PC-3 (cell line): Measurements from ENCODE around the gene TARM1. TPM values are rescaled to one million over a fixed set of nuclear protein-coding genes. Genes with fewer than 3 reads are reported as not detected.
A peak's percentile ranks its signal among the peaks of the same experiment; 100 is the strongest.

Experiments
- ATAC-seq: fragments of 200-7000 bp; cut with Tn5 transposase; 2 replicates; pipeline ENCODE4 v1.9.1; 2020; ENCODE audit warnings: mild to moderate bottlenecking, moderate library complexity
- BruUV-seq: library from RNA; stranded (reverse); fragments of 400-500 nt; replicated peaks from 2 replicates; lab custom pipeline; 2021; lab: Mats Ljungman, UMichigan
- CTCF ChIA-PET: fragments of 300-600 bp; sonication (Branson Sonifier 250); formaldehyde crosslinking; loops from one replicate; lab custom pipeline; 2022; ENCODE audit warnings: antibody characterized with exemption; lab: Charles Lee
- POLR2A ChIA-PET: fragments of 300-600 bp; sonication (Branson Sonifier 250); formaldehyde crosslinking; loops from one replicate; lab custom pipeline; 2022; ENCODE audit warnings: antibody characterized with exemption; ENCODE audit not compliant: unreplicated experiment; lab: Charles Lee
- DNase-seq: peaks from one replicate; pipeline ENCODE4 v3.0.0-alpha.2; 2015
- H2AFZ ChIP-seq: fragments of 300-600 bp; sonication (generic); 2 replicates; pipeline ENCODE4 v1.6.0; 2016; ENCODE audit warnings: antibody characterized with exemption, low read length
- H3F3A ChIP-seq: fragments of 300-600 bp; sonication (generic); one replicate; pipeline ENCODE4 v1.6.0; 2017; ENCODE audit warnings: antibody characterized with exemption, low read length, control low read depth, mild to moderate bottlenecking; ENCODE audit not compliant: unreplicated experiment
- H3K27ac ChIP-seq: fragments of 300-600 bp; sonication (generic); 2 replicates; pipeline ENCODE4 v1.5.1; 2016; ENCODE audit warnings: mild to moderate bottlenecking, low read length
- H3K27me3 ChIP-seq: fragments of 300-600 bp; sonication (generic); 2 replicates; pipeline ENCODE4 v1.6.1; 2016; ENCODE audit warnings: low read length, mixed read lengths
- H3K36me3 ChIP-seq: fragments of 300-600 bp; sonication (generic); 2 replicates; pipeline ENCODE4 v1.6.1; 2016; ENCODE audit warnings: low read depth, mixed run types, low read length, mixed read lengths
- H3K4me1 ChIP-seq: fragments of 300-600 bp; sonication (generic); 2 replicates; pipeline ENCODE4 v1.5.1; 2016; ENCODE audit warnings: low read length; ENCODE audit not compliant: insufficient read depth
- H3K4me2 ChIP-seq: fragments of 300-600 bp; sonication (generic); 2 replicates; pipeline ENCODE4 v1.6.0; 2016; ENCODE audit warnings: low read length
- H3K4me3 ChIP-seq: fragments of 300-600 bp; sonication (generic); 2 replicates; pipeline ENCODE4 v1.5.1; 2016; ENCODE audit warnings: mild to moderate bottlenecking, low read length, mixed read lengths
- H3K79me2 ChIP-seq: fragments of 300-600 bp; sonication (generic); 2 replicates; pipeline ENCODE4 v1.6.1; 2017; ENCODE audit warnings: low read length, mixed read lengths
- H3K9ac ChIP-seq: fragments of 300-600 bp; sonication (generic); 2 replicates; pipeline ENCODE4 v1.6.0; 2016; ENCODE audit warnings: mild to moderate bottlenecking, low read length
- H3K9me2 ChIP-seq: fragments of 300-600 bp; sonication (generic); replicated peaks from 2 replicates; pipeline ENCODE4 v1.6.1; 2016; ENCODE audit warnings: mixed run types, low read length, mixed read lengths
- H3K9me3 ChIP-seq: fragments of 300-600 bp; sonication (generic); 2 replicates; pipeline ENCODE4 v1.6.1; 2016; ENCODE audit warnings: low read length, mixed read lengths
- H4K20me1 ChIP-seq: fragments of 300-600 bp; sonication (generic); 2 replicates; pipeline ENCODE4 v1.6.1; 2016; ENCODE audit warnings: low read length, mixed read lengths
- EZH2 ChIP-seq: fragments of 300-600 bp; sonication (generic); IDR thresholded peaks from one replicate; pipeline ENCODE4 v1.6.1; 2017; ENCODE audit warnings: antibody characterized with exemption, mild to moderate bottlenecking, low read length; ENCODE audit not compliant: unreplicated experiment
- EZH2phosphoT487 ChIP-seq: fragments of 300-600 bp; sonication (generic); IDR thresholded peaks from 2 replicates; pipeline ENCODE4 v1.6.1; 2018; ENCODE audit warnings: mild to moderate bottlenecking, antibody characterized with exemption, low read length, borderline replicate concordance
- intact Hi-C: fragments of 100-400 bp; cut with micrococcal nuclease; formaldehyde crosslinking; loops from 2 replicates; pipeline ENCODE4 v1.9.0; 2023
- total RNA-seq: library from RNA; depleted of rRNA; stranded (reverse); fragments of >200 nt; gene quantifications from 2 replicates; pipeline ENCODE4 v1.2.3, GENCODE V29; 2014
- TF ChIP-seq, protein P1 (sequence below): fragments of 300-600 bp; sonication (generic); conservative IDR thresholded peaks from 2 replicates; pipeline ENCODE4 v1.5.1; 2017; ENCODE audit warnings: antibody characterized with exemption, low read depth, mild to moderate bottlenecking, low read length

TARM1 gene
- total RNA-seq, 1 experiment from 2014 or later: not detected

DNA sequence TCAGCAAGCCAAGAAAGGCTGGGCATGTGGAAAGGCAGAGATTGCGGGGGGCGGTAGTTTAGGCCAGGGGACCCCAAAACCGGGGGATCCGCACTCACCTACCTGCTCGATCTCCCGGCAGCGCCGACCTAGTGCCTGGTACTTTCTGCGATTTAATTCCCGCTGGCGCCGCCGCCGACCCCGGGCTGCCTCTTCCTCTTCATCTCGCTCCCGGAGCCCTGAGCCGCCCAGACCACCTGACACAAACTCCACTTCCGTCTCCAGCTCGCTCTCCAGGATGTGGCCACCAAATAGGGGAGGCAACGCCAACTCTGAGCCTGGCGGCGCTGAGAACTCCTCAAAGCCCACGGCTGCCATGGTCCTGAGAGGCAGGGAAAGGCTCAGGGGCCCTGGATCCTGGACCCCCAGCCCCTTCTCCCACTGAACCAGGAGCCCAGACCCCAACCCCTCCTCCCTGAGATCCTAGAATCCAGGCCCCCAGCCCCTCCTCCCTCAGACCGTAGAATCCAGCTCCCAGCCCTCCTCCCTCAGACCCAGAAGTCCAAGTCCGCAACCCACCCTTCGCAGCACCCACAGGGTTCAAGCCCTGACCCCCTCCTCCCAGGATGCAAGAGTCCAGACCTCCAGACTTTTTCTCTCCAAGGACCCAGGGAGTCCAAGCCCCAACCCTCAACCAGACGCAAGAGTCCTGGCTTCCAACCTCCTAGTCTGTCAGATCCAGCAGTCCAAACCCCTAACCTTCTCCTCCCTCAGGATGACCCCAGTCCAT is 33.4 kb upstream of the TARM1 start:
- intact Hi-C loops: loop anchor here (1.0 kb wide), 2 partner anchors 12 to 23 kb away; partner anchors contain the start of genes CNOT3 and NDUFA3
- no TSS peak for BruUV-seq
- Histone ChIP-seq H3K4me2 (peak overlapping the region; percentile 95), H3F3A (no peaks in the 10 kb centered on the region), H3K79me2 (peaks cover 42% of the 10 kb centered on the region), H3K9me3 (no peaks in the 10 kb centered on the region), H4K20me1 (no peaks in the 10 kb centered on the region), H3K27me3 (no peaks in the 10 kb centered on the region), H3K4me1 (peaks cover 10% of the 10 kb centered on the region), H3K27ac (no peak overlapping the region), H2AFZ (peak overlapping the region; percentile 67), H3K36me3 (peaks cover 12% of the 10 kb centered on the region; the same call in 1 of the 2 replicates), H3K9ac (peak overlapping the region; percentile 78), H3K9me2 (no peaks in the 10 kb centered on the region), H3K4me3 (peak overlapping the region; percentile 74)
- TF ChIP-seq EZH2phosphoT487 (no peak), EZH2 (no peak)
- TF ChIP-seq, protein P1, sequence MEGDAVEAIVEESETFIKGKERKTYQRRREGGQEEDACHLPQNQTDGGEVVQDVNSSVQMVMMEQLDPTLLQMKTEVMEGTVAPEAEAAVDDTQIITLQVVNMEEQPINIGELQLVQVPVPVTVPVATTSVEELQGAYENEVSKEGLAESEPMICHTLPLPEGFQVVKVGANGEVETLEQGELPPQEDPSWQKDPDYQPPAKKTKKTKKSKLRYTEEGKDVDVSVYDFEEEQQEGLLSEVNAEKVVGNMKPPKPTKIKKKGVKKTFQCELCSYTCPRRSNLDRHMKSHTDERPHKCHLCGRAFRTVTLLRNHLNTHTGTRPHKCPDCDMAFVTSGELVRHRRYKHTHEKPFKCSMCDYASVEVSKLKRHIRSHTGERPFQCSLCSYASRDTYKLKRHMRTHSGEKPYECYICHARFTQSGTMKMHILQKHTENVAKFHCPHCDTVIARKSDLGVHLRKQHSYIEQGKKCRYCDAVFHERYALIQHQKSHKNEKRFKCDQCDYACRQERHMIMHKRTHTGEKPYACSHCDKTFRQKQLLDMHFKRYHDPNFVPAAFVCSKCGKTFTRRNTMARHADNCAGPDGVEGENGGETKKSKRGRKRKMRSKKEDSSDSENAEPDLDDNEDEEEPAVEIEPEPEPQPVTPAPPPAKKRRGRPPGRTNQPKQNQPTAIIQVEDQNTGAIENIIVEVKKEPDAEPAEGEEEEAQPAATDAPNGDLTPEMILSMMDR: no peak
- ChIA-PET POLR2A (interaction anchor here (0.5 to 2.1 kb wide), 3 partner anchors 22 to 247 kb away, joined by 3 to 25 read pairs (median 8); partner anchors contain the start of genes CNOT3, MBOAT7 and MYADM), CTCF (interaction anchor here (0.6 kb wide), 1 partner anchor 84 kb away, joined by 3 read pairs; no protein-coding TSS in a partner anchor)
- DNase-seq (peak; percentile 64), ATAC-seq (peak; percentile 63)

DNA sequence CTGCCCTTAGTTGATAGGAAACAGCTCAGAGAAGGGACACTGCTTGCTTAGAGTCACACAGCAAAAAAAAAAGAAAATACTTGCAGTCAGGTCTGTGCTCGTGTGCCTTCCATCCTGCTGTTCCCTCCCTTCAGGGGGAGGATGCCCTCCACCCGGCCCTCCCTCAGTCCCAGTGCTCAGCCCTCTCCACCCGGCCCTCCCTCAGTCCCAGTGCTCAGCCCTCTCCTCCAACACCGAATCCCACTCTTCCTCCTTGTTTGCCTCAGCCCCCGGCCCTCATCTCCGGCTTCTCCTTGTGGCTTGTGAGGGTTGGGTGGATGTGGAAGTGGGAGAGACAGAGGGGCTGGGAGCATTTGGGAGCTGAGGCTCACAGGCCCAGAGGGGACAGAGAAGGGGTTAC is 28.5 kb upstream of the TARM1 start:
- Histone ChIP-seq H3K9me2 (no peaks in the 10 kb centered on the region), H3K36me3 (peaks cover 29% of the 10 kb centered on the region; the same call in 1 of the 2 replicates), H3F3A (no peaks in the 10 kb centered on the region), H3K9ac (no peak overlapping the region), H4K20me1 (no peaks in the 10 kb centered on the region), H3K9me3 (no peaks in the 10 kb centered on the region), H3K79me2 (peaks cover 25% of the 10 kb centered on the region), H3K27me3 (no peaks in the 10 kb centered on the region), H3K4me3 (no peak overlapping the region), H2AFZ (no peak overlapping the region), H3K4me1 (peaks cover 4% of the 10 kb centered on the region), H3K4me2 (no peak overlapping the region), H3K27ac (no peak overlapping the region)
- no TSS peak for BruUV-seq
- ATAC-seq: no peak; the same call in 1 of the 2 replicates
- intact Hi-C loops: no loop called here
- POLR2A ChIA-PET: interaction anchor here (0.7 kb wide), 2 partner anchors 27 to 80 kb away, joined by 3 to 6 read pairs; partner anchors contain the start of gene MBOAT7
- TF ChIP-seq, protein P1: no peak
- TF ChIP-seq EZH2phosphoT487 (no peak), EZH2 (no peak)
- no peak for DNase-seq
- CTCF ChIA-PET: no interaction called here
